Activated CD4-positive, alpha-beta T cell treated with anti-CD3 and anti-CD28 coated beads, Interleukin-2, amount 50 U/mL, for 24 hours (primary cell): ENCODE data around the gene DOK4.
"Not testable (repeated sequence)": the region's sequence is repeated elsewhere in the genome, so short reads cannot be mapped to it uniquely, and the experiment has no call there.

ENCODE experiments used
- DNase-seq, 2 donors: peaks; one replicate each; pipeline ENCODE4 v3.0.0-alpha.2; 2020; ENCODE audit warnings: low read depth in 1 of 2, low spot score in 1 of 2

Gene DOK4

GRCh38 chr16:57452021-57452420, 34.3 kb downstream of the DOK4 start:
- no peak for DNase-seq

- peak; percentile 77 to 88 for DNase-seq
Observed at GRCh38 chr16:57447186-57447962, 38.9 kb downstream of the DOK4 start, which contains the start of the genes CIAPIN1 and COQ9. Gene CIAPIN1 (minus strand): TSS chr16:57447385. CDS start chr16:57440928, 6,457 bp downstream. Gene COQ9 (plus strand): TSS chr16:57447479. CDS start chr16:57447506, 27 bp downstream.

DNA sequence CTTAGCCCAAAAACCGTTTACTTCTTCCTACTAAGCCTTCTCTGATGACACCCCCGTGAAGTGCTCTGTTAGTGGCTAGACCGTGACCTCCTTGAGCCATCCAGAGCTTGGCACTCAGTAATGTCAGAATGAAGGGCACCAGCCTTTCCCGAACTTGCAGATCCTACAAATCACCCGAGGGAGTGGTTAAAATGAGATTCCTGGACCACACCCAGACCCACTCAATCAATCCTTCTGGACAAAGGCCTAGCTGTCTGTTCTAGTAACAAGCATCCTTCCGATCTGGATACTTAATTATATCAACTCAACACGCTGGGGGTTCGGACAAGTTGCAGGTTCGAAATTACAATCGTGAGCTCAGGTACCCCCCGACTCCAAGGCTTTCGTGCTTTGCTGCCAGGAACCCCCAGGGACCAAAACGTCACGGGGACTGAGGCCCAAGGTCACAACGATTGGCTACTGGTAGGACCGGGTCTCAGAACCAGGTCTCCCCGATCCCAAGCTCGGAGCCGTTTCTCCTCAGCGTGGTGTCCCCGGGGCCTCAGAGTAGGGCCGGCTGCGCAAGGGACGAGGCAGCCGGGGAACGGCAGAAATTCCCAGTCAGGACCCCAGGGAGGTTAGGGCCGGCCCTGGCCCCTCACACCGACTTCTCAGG, 39.6 kb downstream of the DOK4 start:
- peak in 1 of 2 donors; percentile 3 for DNase-seq

GRCh38 chr16:57445510-57445909, 40.8 kb downstream of the DOK4 start:
- no peak for DNase-seq

- DNase-seq = no peak
Observed at GRCh38 chr16:57444711-57445110, 41.6 kb downstream of the DOK4 start.

GRCh38 chr16:57440551-57440950, 45.7 kb downstream of the DOK4 start:
- not testable (repeated sequence) for DNase-seq

DNA sequence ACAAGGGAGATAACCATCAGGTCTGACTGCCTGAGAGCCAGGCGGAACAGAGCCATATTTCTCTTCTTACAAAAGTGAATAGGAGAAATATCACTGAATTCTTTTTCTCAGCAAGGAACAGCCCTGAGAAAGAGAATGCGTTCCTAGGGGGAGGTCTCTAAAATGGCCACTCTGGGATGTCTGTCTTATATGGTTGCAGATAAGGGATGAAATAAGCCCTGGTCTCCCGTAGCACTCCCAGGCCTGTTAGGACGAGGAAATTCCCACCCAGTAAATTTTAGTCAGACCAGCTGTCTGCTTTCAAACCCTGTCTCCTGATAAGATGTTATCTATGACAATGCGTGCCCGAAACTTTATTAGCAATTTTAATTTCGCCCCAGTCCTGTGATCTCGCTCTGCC, 46.3 kb downstream of the DOK4 start:
- not testable (repeated sequence) for DNase-seq

DNA sequence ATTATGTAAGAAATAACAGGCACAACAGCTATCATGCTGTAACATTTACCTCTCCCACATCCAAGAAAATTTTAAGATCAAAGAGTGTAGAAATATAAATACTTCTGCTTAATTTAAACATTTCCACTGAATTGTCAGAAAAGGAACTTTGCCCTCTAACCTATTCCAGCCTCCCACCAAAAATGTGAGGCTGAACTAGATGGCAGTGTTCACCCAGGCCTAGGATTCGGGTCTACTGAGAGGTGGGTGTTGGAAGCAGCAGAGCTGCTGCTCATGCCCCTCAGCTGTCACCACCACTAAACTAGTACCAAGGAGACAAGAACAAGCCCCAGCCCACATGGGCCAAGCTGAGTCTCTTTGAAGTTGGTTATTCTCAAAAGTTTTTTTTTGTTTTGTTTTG, 50.5 kb downstream of the DOK4 start:
- no peak for DNase-seq

DNA sequence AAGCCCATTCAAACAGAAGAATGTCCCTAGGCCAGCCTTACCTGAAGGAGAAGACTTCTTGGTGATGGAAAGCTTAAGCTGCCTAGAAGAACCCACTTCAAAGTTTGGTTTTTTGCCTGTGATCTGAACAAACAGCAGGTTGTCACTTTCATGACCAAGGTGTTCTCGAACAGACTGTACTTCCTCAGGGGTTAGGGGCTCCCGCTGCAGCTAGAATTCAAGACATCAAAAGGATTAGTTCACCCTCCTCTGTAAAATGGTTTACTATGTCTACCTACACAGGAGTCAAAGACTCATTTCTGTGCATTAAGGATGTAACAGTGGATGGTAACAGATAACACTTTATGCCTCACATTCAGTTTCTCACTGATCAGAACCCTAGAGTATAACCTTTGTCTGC, 52.3 kb downstream of the DOK4 start:
- no peak for DNase-seq

- DNase-seq = no peak
Observed at GRCh38 chr16:57432989-57433388, 53.3 kb downstream of the DOK4 start.

GRCh38 chr16:57432505-57432904, 53.8 kb downstream of the DOK4 start:
- no peak for DNase-seq

GRCh38 chr16:57430955-57431354, 55.3 kb downstream of the DOK4 start:
- no peak for DNase-seq

DNA sequence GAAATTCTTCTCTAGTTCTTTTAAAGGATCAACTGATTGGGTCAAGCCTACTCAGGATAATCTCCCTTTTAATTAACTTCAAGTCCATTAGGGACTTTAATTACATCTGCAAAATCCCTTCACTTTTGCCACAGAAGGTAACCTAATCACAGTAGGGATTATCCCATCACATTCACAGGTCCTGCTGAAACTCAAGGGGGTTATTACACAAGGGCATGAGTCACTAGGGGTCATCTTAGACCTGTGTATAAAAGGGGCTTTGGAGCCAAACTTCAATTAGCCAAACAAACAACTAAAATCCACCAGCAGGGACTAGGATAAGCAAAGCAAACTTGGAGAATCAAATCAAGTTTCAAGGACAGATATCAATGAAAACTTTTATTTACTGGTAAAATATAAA, 58.5 kb downstream of the DOK4 start:
- DNase-seq = no peak

- no peak for DNase-seq
Observed at GRCh38 chr16:57427307-57427706, 59.0 kb downstream of the DOK4 start.

- DNase-seq = no peak
Observed at GRCh38 chr16:57426356-57426755, 59.9 kb downstream of the DOK4 start.

DNA sequence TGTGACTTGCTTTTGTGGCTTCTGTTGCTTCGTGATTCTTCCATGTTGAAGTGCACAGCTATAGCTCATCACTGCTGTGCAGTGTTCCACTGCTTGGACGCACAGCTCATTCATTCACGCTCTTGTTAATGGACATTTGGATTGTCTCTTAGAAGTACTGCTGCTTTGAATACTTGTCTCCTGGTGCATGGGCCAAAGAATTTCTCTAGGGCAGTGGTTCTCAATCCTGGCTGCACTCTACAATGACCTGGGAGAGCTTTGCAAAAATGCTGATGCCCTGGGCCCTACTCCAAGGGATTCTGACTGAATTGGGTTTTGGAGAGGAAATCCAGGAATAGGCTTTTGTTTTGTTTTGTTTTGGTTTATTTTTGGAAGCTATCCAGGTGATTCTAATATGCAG, 61.7 kb downstream of the DOK4 start:
- DNase-seq = no peak

DNA sequence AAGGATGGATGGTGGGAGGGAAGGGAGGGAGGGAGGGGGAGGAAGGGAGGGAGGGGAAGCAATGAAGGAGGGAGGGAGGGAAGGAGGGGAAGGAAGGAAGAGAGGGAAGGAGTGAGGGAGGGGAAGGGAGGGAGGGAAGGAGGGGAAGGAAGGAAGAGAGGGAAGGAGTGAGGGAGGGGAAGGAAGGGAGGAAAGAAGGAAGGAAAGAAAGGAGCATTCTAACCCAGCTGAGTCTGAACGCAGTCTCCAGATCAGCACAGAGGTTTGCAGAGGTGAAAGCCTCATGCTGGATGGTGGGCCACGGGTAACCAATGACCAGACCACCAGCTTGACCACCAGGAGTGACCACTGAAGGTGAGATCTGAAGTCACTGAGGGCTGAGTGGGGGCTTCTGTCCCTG, 63.1 kb downstream of the DOK4 start:
- no peak for DNase-seq

DNA sequence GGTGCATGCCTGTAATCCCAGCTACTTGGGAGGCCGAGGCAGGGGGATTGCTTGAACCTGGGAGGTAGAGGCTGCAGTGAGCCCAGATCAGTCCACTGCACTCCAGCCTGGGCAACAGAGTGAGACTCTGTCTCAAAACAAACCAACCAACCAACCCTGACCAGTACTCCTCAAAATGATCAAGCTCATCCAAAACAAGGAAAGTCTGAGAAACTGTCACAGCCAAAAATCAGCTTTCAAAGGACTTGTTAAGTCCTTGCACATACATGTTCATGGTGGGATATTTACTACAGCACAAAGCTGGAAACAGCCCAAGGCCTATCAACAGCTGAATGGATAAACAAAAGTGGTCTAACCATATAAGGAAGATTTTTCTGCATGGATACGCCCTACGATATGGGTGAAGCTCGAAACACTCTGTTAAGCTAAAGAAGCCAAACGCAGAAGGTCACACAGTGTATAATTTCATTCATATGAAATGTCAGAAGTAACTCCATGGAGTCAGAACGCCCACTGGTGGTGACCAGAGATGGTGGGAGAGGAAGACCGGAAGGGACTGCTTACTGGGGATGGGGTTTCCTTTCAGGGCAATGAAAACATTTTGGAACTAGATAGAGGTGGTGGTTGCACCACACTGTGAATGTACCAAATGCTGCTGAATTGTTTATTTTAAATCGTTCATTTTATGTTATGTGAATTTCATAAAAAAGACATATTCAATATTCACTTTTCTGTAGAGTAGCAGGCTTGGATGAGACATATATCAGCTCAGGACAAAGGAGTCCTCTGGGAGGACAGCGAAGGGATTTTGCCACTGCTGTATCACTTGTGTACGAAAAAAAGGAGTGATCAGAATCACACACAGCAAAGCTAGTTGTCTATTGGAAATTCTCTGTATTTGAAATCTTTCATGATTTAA, 64.0 kb downstream of the DOK4 start:
- DNase-seq = no peak
